ENCODE results near the gene ZNF865.

- TF ChIP-seq EZH2 (IDR thresholded peaks at IDR 0.05; ENCODE audit: borderline replicate concordance, low read depth, low read length, severe bottlenecking) = no peak
- TF ChIP-seq, protein P1, sequence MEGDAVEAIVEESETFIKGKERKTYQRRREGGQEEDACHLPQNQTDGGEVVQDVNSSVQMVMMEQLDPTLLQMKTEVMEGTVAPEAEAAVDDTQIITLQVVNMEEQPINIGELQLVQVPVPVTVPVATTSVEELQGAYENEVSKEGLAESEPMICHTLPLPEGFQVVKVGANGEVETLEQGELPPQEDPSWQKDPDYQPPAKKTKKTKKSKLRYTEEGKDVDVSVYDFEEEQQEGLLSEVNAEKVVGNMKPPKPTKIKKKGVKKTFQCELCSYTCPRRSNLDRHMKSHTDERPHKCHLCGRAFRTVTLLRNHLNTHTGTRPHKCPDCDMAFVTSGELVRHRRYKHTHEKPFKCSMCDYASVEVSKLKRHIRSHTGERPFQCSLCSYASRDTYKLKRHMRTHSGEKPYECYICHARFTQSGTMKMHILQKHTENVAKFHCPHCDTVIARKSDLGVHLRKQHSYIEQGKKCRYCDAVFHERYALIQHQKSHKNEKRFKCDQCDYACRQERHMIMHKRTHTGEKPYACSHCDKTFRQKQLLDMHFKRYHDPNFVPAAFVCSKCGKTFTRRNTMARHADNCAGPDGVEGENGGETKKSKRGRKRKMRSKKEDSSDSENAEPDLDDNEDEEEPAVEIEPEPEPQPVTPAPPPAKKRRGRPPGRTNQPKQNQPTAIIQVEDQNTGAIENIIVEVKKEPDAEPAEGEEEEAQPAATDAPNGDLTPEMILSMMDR (IDR thresholded peaks at IDR 0.05; ENCODE audit: borderline replicate concordance, extremely low read depth, low read length, poor library complexity, severe bottlenecking) = no peak
Observed at GRCh38 chr19:55592391-55593090, 12.9 kb upstream of the ZNF865 start.
